GM12892 (cell line): ENCODE results near the gene ZFPM1.

ENCODE experiments used
- POLR2A ChIP-seq: IDR thresholded peaks from 2 replicates; pipeline ENCODE4 v1.6.1; 2011; ENCODE audit warnings: low read depth, low read length, control low read depth
- POLR2AphosphoS5 ChIP-seq: IDR thresholded peaks from 2 replicates; pipeline ENCODE4 v1.6.1; 2011; ENCODE audit warnings: low read depth, low read length, control low read depth

DNA sequence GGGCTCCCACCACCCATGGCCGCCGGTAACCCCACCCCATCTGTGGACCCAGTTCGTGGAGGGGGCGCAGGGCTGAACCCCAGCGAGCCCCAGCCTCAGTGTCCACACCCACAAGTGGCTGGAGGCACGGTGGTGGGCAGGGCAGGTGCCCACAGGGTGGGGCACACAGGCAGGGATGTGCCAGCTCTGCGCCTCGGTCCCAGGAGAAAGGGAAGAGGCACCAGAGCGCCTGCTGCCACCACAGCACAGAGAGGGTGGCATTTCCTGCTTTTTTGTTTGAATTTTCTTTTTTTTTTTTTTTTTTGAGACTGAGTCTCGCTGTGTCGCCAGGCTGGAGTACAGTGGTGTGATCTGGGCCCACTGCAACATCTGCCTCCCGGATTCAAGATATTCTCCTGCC is 19.0 kb downstream of the ZFPM1 start:
- no peak for TF ChIP-seq POLR2AphosphoS5
- no peak for TF ChIP-seq POLR2A
